Skin epidermis (tissue), 12 donors: ENCODE measurements around the gene KIF23.
A peak's percentile ranks its signal among the peaks of the same experiment; 100 is the strongest.

Experiments used
- H3K27ac ChIP-seq, 21 experiments: fragments of 200-600 bp; sonication (generic) in 11 of 21; one replicate each; pipeline ENCODE4 v1.5.0; 2020; ENCODE audit warnings: mild to moderate bottlenecking in 3 of 21, inconsistent platforms in 2 of 21, moderate library complexity in 2 of 21
- H3K4me3 ChIP-seq, 7 experiments: fragments of 200-600 bp; sonication (generic) in 2 of 7; one replicate each; pipeline ENCODE4 v1.5.0; 2020; ENCODE audit warnings: inconsistent platforms in 2 of 7, mild to moderate bottlenecking in 2 of 7, moderate library complexity in 1 of 7

The KIF23 gene

DNA sequence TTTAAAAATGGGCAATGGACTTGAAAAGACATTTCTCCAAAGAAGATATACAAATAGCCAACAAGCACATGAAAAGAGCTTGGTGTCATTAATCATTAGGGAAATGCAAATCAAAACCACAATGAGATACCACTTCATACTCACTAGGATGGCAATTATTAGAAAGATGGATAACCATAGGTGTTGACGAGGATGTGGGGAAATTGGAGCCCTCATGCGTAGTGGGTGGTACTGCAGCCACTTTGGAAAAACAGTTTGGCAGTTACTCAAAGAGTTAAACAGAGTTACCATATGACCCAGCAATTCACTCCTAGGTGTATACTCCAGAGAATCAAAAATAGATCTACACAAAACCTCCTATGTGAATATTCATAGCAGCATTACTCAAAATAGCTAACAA, 65.8 kb downstream of the KIF23 start:
- Histone ChIP-seq H3K4me3 (no peak overlapping the region), H3K27ac (no peak overlapping the region)

DNA sequence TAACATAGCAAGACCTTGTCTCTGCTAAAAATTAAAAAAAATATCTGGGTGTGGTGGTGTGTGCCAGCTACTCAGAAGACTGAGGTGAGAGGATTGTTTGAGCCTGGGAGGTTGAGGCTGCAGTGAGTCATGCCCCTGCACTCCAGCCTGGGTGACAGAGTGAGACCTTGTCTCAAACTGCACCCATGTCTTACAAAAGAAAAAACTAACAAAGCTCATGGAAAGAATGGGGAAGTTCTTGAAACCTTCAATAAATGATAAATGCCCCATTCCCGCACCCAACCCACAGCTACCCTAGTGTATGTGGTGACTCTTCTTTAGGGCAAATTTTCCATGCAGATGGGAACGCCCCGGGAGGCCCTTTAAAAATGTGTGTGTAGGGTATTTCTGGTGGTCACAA, 66.8 kb downstream of the KIF23 start:
- no peak overlapping the region for H3K27ac ChIP-seq
- H3K4me3 ChIP-seq, result no peak overlapping the region

- Histone ChIP-seq H3K27ac (no peak overlapping the region), H3K4me3 (no peak overlapping the region)
Observed at GRCh38 chr15:69482686-69483256, 68.6 kb downstream of the KIF23 start.

GRCh38 chr15:69484837-69485236, 70.7 kb downstream of the KIF23 start:
- Histone ChIP-seq H3K4me3 (no peak overlapping the region), H3K27ac (no peak overlapping the region)

DNA sequence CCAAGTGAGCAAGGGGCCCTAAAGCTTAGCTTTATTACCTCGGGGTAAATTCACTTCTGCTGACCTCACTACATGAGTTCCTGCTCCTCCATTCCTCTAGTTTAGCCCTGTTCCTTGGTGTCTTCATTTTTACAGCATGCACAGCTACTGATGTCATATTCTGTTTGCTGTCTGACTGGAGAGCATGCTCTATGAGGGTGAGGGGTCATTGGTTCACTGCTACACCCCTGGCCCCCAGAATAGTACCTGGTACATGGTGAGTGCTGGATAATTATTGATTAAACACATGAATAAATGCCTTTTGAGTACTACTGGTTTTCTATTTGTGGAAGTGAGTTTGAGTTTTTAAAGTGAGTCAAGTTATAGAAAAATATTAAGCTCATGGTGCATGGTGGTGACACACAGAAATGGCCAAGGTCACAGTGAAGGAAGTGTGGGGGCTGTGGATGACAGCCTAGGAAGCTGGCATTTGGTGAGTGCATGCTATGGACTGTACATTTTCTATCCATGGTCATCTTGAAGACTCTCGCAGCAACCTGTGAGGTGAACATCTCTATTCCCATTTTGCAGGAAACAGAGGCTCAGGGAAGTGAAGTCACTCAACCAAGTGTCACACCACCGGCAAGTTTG, 72.4 kb downstream of the KIF23 start:
- Histone ChIP-seq H3K27ac (no peak overlapping the region), H3K4me3 (no peak overlapping the region)

GRCh38 chr15:69489073-69489571, 75.0 kb downstream of the KIF23 start:
- no peak overlapping the region for H3K27ac ChIP-seq
- no peak overlapping the region for H3K4me3 ChIP-seq

DNA sequence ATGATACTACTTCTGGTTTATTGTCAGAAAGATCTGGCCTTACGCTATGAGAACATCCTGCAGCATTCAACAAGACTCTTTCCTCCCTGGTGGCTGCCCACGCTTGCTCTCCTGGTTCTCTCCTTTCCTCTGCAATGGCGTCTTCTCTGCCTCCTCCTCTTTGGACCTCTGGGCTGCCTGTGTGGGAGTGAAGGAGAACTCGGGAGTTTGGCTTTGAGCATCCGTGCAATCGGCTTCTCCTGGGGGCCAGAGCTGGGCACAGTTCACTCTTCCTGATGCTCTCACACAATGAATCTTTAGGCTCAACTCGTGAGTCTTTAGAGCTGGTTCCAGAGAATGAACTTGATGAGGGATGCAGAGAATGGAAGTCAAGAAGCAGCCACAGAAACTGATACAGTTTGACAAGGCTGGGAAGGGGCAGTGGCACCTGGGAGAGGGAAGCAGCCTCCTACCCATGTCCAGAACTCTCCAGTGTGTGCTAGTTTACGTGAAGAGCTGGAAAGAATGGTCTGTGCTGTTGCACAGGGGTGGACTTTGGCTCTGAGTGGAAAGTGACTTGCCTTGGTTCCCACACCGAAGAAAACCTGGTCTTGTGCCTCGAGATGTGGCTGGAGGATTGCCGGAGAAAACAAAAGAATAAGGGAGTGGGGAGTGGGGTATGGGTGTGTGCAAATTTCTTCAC, 76.3 kb downstream of the KIF23 start:
- H3K27ac ChIP-seq, result peak overlapping the region in 6 of 21 experiments; percentile 13 to 44 (median 18)
- H3K4me3 ChIP-seq, result no peak overlapping the region

GRCh38 chr15:69491038-69491505, 76.9 kb downstream of the KIF23 start:
- H3K27ac ChIP-seq, result peak overlapping the region in 4 of 21 experiments; percentile 13 to 44 (median 18)
- no peak overlapping the region for H3K4me3 ChIP-seq

GRCh38 chr15:69493406-69493805, 79.3 kb downstream of the KIF23 start:
- no peak overlapping the region for H3K4me3 ChIP-seq
- no peak overlapping the region for H3K27ac ChIP-seq

- no peak overlapping the region for H3K27ac ChIP-seq
- no peak overlapping the region for H3K4me3 ChIP-seq
Observed at GRCh38 chr15:69496001-69496400, 81.9 kb downstream of the KIF23 start.

- no peak overlapping the region for H3K27ac ChIP-seq
- H3K4me3 ChIP-seq, result no peak overlapping the region
Observed at GRCh38 chr15:69497076-69497475, 82.9 kb downstream of the KIF23 start.

- no peak overlapping the region for H3K27ac ChIP-seq
- H3K4me3 ChIP-seq, result no peak overlapping the region
Observed at GRCh38 chr15:69497667-69498066, 83.5 kb downstream of the KIF23 start.
